ENCODE measurements around the gene TMEM107. TPM values are rescaled to one million over a fixed set of nuclear protein-coding genes. Genes with fewer than 3 reads are reported as not detected.
A peak's percentile ranks its signal among the peaks of the same experiment; 100 is the strongest.

Gene TMEM107
- total and polyA plus RNA-seq, 5 experiments from 2014 or later: 17.2 to 55.3 (median 36.4) TPM

- Mint-ChIP-seq H3K27ac (peak overlapping the region in 1 of 10 donors; percentile 8), H3K4me3 (no peak overlapping the region), H3K36me3 (no peaks in the 10 kb centered on the region), H3K27me3 (no peaks in the 10 kb centered on the region), H3K4me1 (peaks cover 16 to 46% (median 36%) of the 10 kb centered on the region in 4 donors), H3K9me3 (no peaks in the 10 kb centered on the region)
- ATAC-seq (no peak), DNase-seq (no peak)
- POLR2A ChIA-PET: interaction anchor here (0.7 to 41.9 kb wide), 4 partner anchors 9 to 54 kb away, joined by 3 to 1171 read pairs (median 10); partner anchors contain the start of genes BORCS6 and TMEM107
These were observed 8.7 kb downstream of the TMEM107 start for GRCh38 chr17:8167526-8167925.

GRCh38 chr17:8166731-8167130 is 9.4 kb downstream of the TMEM107 start:
- H3K4me1 Mint-ChIP-seq: peaks cover 16 to 44% (median 35%) of the 10 kb centered on the region in 4 donors
- no peak overlapping the region for H3K4me3 Mint-ChIP-seq
- DNase-seq (peak in 1 of 10 donors; percentile 45), ATAC-seq (no peak)
- peak overlapping the region in 6 of 10 donors; percentile 14 to 83 (median 60) for H3K27ac Mint-ChIP-seq
- peaks cover 0 to 1% (median under 1%) of the 10 kb centered on the region in 3 donors for H3K36me3 Mint-ChIP-seq
- POLR2A ChIA-PET: interaction anchor here (0.6 to 41.9 kb wide), 3 partner anchors 15 to 54 kb away, joined by 5 to 1171 read pairs (median 5); partner anchors contain the start of genes BORCS6 and TMEM107
- no peaks in the 10 kb centered on the region for H3K27me3 Mint-ChIP-seq
- no peaks in the 10 kb centered on the region for H3K9me3 Mint-ChIP-seq

GRCh38 chr17:8164815-8165131 is 11.4 kb downstream of the TMEM107 start:
- peaks cover 3 to 21% (median 12%) of the 10 kb centered on the region in 3 donors for H3K36me3 Mint-ChIP-seq
- peak overlapping the region; percentile 81 to 94 (median 88) for H3K4me3 Mint-ChIP-seq
- H3K27ac Mint-ChIP-seq: peak overlapping the region; percentile 95 to 99 (median 98)
- peaks cover 29 to 57% (median 52%) of the 10 kb centered on the region in 4 donors for H3K4me1 Mint-ChIP-seq
- DNase-seq (peak in 1 of 10 donors; percentile 62), ATAC-seq (peak in 1 of 2 donors; percentile 19)
- POLR2A ChIA-PET: interaction anchor here (0.9 to 41.9 kb wide), 14 partner anchors 10 to 478 kb away, joined by 3 to 1171 read pairs (median 6); partner anchors contain the start of genes BORCS6, CTC1, PER1 and SLC25A35
- H3K9me3 Mint-ChIP-seq: no peaks in the 10 kb centered on the region
- H3K27me3 Mint-ChIP-seq: no peaks in the 10 kb centered on the region

GRCh38 chr17:8163978-8164814 is 12.0 kb downstream of the TMEM107 start:
- Mint-ChIP-seq H3K9me3 (no peaks in the 10 kb centered on the region), H3K4me3 (peak overlapping the region; percentile 81 to 94 (median 88))

GRCh38 chr17:8162997-8163977 is 12.9 kb downstream of the TMEM107 start:
- peak overlapping the region; percentile 95 to 99 (median 98) for H3K27ac Mint-ChIP-seq
- POLR2A ChIA-PET: interaction anchor here (0.7 to 41.9 kb wide), 23 partner anchors 9 to 477 kb away, joined by 3 to 1171 read pairs (median 5); partner anchors contain the start of genes BORCS6, CTC1, PER1 and SLC25A35
- H3K9me3 Mint-ChIP-seq: no peaks in the 10 kb centered on the region
- DNase-seq: peak in 1 of 10 donors; percentile 67
- peak overlapping the region; percentile 85 to 94 (median 88) for H3K4me3 Mint-ChIP-seq
- H3K27me3 Mint-ChIP-seq: no peaks in the 10 kb centered on the region
- peaks cover 31 to 65% (median 64%) of the 10 kb centered on the region in 4 donors for H3K4me1 Mint-ChIP-seq
- ATAC-seq: peak; percentile 15 to 39
- H3K36me3 Mint-ChIP-seq: peaks cover 3 to 32% (median 14%) of the 10 kb centered on the region in 3 donors

More at GRCh38 chr17:8163978-8164814, 12.0 kb downstream of the TMEM107 start:
- POLR2A ChIA-PET: interaction anchor here (0.7 to 41.9 kb wide), 17 partner anchors 9 to 477 kb away, joined by 3 to 1171 read pairs (median 6); partner anchors contain the start of genes BORCS6, CTC1, PER1 and SLC25A35
- DNase-seq (peak in 9 of 10 donors; percentile 50 to 83 (median 69)), ATAC-seq (peak; percentile 36 to 47)
- Mint-ChIP-seq H3K27ac (peak overlapping the region; percentile 95 to 99 (median 98)), H3K4me1 (peaks cover 29 to 63% (median 58%) of the 10 kb centered on the region in 4 donors), H3K36me3 (peaks cover 3 to 27% (median 12%) of the 10 kb centered on the region in 3 donors), H3K27me3 (no peaks in the 10 kb centered on the region)

GRCh38 chr17:8162233-8162996 is 13.8 kb downstream of the TMEM107 start, which contains the start of gene VAMP2:
Gene VAMP2 (minus strand): TSS chr17:8162948. CDS start chr17:8162879, 69 bp downstream.
- Mint-ChIP-seq H3K27ac (peak within 1 kb of the TSS; percentile 95 to 99 (median 98)), H3K4me3 (peak within 1 kb of the TSS; percentile 86 to 96 (median 90)), H3K27me3 (no peaks in the 10 kb centered on the region), H3K36me3 (peaks cover 3 to 33% (median 14%) of the 10 kb centered on the region in 3 donors), H3K4me1 (peaks cover 31 to 65% (median 64%) of the 10 kb centered on the region in 4 donors), H3K9me3 (no peaks in the 10 kb centered on the region)
- ATAC-seq (peak; percentile 61 to 66), DNase-seq (peak; percentile 75 to 92 (median 87))
- POLR2A ChIA-PET: interaction anchor here (0.7 to 41.9 kb wide), 9 partner anchors 9 to 85 kb away, joined by 3 to 1171 read pairs (median 6); partner anchors contain the start of genes BORCS6, CTC1 and TMEM107

- peak overlapping the region in 9 of 10 donors; percentile 89 to 98 (median 95) for H3K27ac Mint-ChIP-seq
- H3K36me3 Mint-ChIP-seq: peaks cover 3 to 33% (median 14%) of the 10 kb centered on the region in 3 donors
- peak in 4 of 10 donors; percentile 19 to 38 (median 30) for DNase-seq
- peak overlapping the region; percentile 85 to 96 (median 89) for H3K4me3 Mint-ChIP-seq
- ATAC-seq: peak in 1 of 2 donors; percentile 3
- H3K9me3 Mint-ChIP-seq: no peaks in the 10 kb centered on the region
- no peaks in the 10 kb centered on the region for H3K27me3 Mint-ChIP-seq
- POLR2A ChIA-PET: interaction anchor here (0.8 to 41.9 kb wide), 14 partner anchors 8 to 86 kb away, joined by 3 to 1171 read pairs (median 4); partner anchors contain the start of genes BORCS6, CTC1, HES7 and PER1
- peaks cover 31 to 65% (median 61%) of the 10 kb centered on the region in 4 donors for H3K4me1 Mint-ChIP-seq
These were observed 14.6 kb downstream of the TMEM107 start for GRCh38 chr17:8161289-8162232.

- POLR2A ChIA-PET: interaction anchor here (0.8 to 41.9 kb wide), 15 partner anchors 9 to 135 kb away, joined by 3 to 1171 read pairs (median 5); partner anchors contain the start of genes BORCS6, CTC1, HES7 and PER1
These were observed 15.4 kb downstream of the TMEM107 start for GRCh38 chr17:8160741-8161221.

GRCh38 chr17:8160224-8160577 is 16.0 kb downstream of the TMEM107 start:
- no peak for ATAC-seq
- peak overlapping the region in 9 of 10 donors; percentile 77 to 98 (median 95) for H3K27ac Mint-ChIP-seq
- H3K9me3 Mint-ChIP-seq: no peaks in the 10 kb centered on the region
- peaks cover 31 to 62% (median 61%) of the 10 kb centered on the region in 4 donors for H3K4me1 Mint-ChIP-seq
- POLR2A ChIA-PET: interaction anchor here (0.8 to 41.9 kb wide), 11 partner anchors 8 to 135 kb away, joined by 3 to 1171 read pairs (median 5); partner anchors contain the start of genes BORCS6, HES7, PER1 and SLC25A35
- no peak for DNase-seq
- no peaks in the 10 kb centered on the region for H3K27me3 Mint-ChIP-seq
- H3K36me3 Mint-ChIP-seq: peaks cover 3 to 33% (median 14%) of the 10 kb centered on the region in 3 donors
- peak overlapping the region; percentile 49 to 96 (median 88) for H3K4me3 Mint-ChIP-seq

More at GRCh38 chr17:8160741-8161221, 15.4 kb downstream of the TMEM107 start:
- DNase-seq: no peak
- no peak for ATAC-seq
- Mint-ChIP-seq H3K4me1 (peaks cover 31 to 65% (median 59%) of the 10 kb centered on the region in 4 donors), H3K36me3 (peaks cover 3 to 33% (median 14%) of the 10 kb centered on the region in 3 donors), H3K27me3 (no peaks in the 10 kb centered on the region), H3K9me3 (no peaks in the 10 kb centered on the region), H3K4me3 (peak overlapping the region; percentile 85 to 96 (median 89)), H3K27ac (peak overlapping the region in 9 of 10 donors; percentile 89 to 98 (median 95))

All from naive thymus-derived CD8-positive, alpha-beta T cell (primary cell).